ENCODE measurements around the gene ACSS3. TPM values are rescaled to one million over a fixed set of nuclear protein-coding genes. Genes with fewer than 3 reads are reported as not detected.

The ACSS3 gene
- total RNA-seq, 2 experiments from 2014 or later: not detected

- no peak overlapping the region for H3K4me3 Mint-ChIP-seq
- no peaks in the 10 kb centered on the region for H3K27me3 Mint-ChIP-seq
- intact Hi-C loops (cut with DNase I, micrococcal nuclease): no loop called here
- ChIA-PET POLR2A (no interaction called here), CTCF (no interaction called here)
- no peaks in the 10 kb centered on the region for H3K36me3 Mint-ChIP-seq (ENCODE audit: low read depth)
- H3K27ac Mint-ChIP-seq: no peak overlapping the region
- no peak for ATAC-seq
- DNase-seq: no peak
- no peaks in the 10 kb centered on the region for H3K9me3 Mint-ChIP-seq (ENCODE audit: low read depth)
- H3K4me1 Mint-ChIP-seq: no peaks in the 10 kb centered on the region
Observed at GRCh38 chr12:81288651-81289050, 210.8 kb downstream of the ACSS3 start.

- Mint-ChIP-seq H3K36me3 (ENCODE audit: low read depth) (no peaks in the 10 kb centered on the region), H3K4me1 (no peaks in the 10 kb centered on the region), H3K4me3 (no peak overlapping the region), H3K9me3 (ENCODE audit: low read depth) (peaks cover 1% of the 10 kb centered on the region), H3K27ac (no peak overlapping the region), H3K27me3 (no peaks in the 10 kb centered on the region)
- ChIA-PET POLR2A (no interaction called here), CTCF (no interaction called here)
- intact Hi-C loops (cut with DNase I, micrococcal nuclease): no loop called here
- no peak for DNase-seq
- ATAC-seq: no peak
Observed at GRCh38 chr12:81294325-81295190, 216.7 kb downstream of the ACSS3 start.

GRCh38 chr12:81295251-81295650, 217.4 kb downstream of the ACSS3 start:
- no peak overlapping the region for H3K27ac Mint-ChIP-seq
- DNase-seq (no peak), ATAC-seq (no peak)
- CTCF ChIA-PET: no interaction called here
- no peaks in the 10 kb centered on the region for H3K27me3 Mint-ChIP-seq
- peaks cover 1% of the 10 kb centered on the region for H3K9me3 Mint-ChIP-seq (ENCODE audit: low read depth)
- H3K36me3 Mint-ChIP-seq (ENCODE audit: low read depth): no peaks in the 10 kb centered on the region
- intact Hi-C loops (cut with DNase I, micrococcal nuclease): no loop called here
- no peaks in the 10 kb centered on the region for H3K4me1 Mint-ChIP-seq
- H3K4me3 Mint-ChIP-seq: no peak overlapping the region
- POLR2A ChIA-PET: no interaction called here

GRCh38 chr12:81296556-81297305, 218.9 kb downstream of the ACSS3 start:
- Mint-ChIP-seq H3K4me1 (no peaks in the 10 kb centered on the region), H3K9me3 (ENCODE audit: low read depth) (peaks cover 1% of the 10 kb centered on the region), H3K27me3 (no peaks in the 10 kb centered on the region), H3K4me3 (no peak overlapping the region), H3K36me3 (ENCODE audit: low read depth) (no peaks in the 10 kb centered on the region), H3K27ac (no peak overlapping the region)
- ChIA-PET POLR2A (no interaction called here), CTCF (interaction anchor here (1.0 kb wide), 1 partner anchor 9 kb away, joined by 3 read pairs; no protein-coding TSS in a partner anchor)
- no peak for DNase-seq
- ATAC-seq: no peak
- intact Hi-C loops (cut with DNase I, micrococcal nuclease): no loop called here

GRCh38 chr12:81297601-81298000, 219.7 kb downstream of the ACSS3 start:
- DNase-seq: no peak
- Mint-ChIP-seq H3K4me3 (no peak overlapping the region), H3K27ac (no peak overlapping the region), H3K9me3 (ENCODE audit: low read depth) (peaks cover 1% of the 10 kb centered on the region), H3K36me3 (ENCODE audit: low read depth) (no peaks in the 10 kb centered on the region), H3K4me1 (no peaks in the 10 kb centered on the region), H3K27me3 (no peaks in the 10 kb centered on the region)
- no peak for ATAC-seq
- CTCF ChIA-PET: no interaction called here
- POLR2A ChIA-PET: no interaction called here
- intact Hi-C loops (cut with DNase I, micrococcal nuclease): no loop called here

- no peak overlapping the region for H3K27ac Mint-ChIP-seq
- peaks cover 5% of the 10 kb centered on the region for H3K9me3 Mint-ChIP-seq (ENCODE audit: low read depth)
- no peaks in the 10 kb centered on the region for H3K36me3 Mint-ChIP-seq (ENCODE audit: low read depth)
- DNase-seq: no peak
- H3K27me3 Mint-ChIP-seq: no peaks in the 10 kb centered on the region
- POLR2A ChIA-PET: no interaction called here
- no peaks in the 10 kb centered on the region for H3K4me1 Mint-ChIP-seq
- CTCF ChIA-PET: interaction anchor here (0.7 kb wide), 1 partner anchor 1950 kb away, joined by 3 read pairs; no protein-coding TSS in a partner anchor
- no peak for ATAC-seq
- intact Hi-C loops (cut with DNase I, micrococcal nuclease): no loop called here
- H3K4me3 Mint-ChIP-seq: no peak overlapping the region
Observed at GRCh38 chr12:81300454-81300853, 222.6 kb downstream of the ACSS3 start.

GRCh38 chr12:81303935-81304334, 226.1 kb downstream of the ACSS3 start:
- H3K4me1 Mint-ChIP-seq: no peaks in the 10 kb centered on the region
- intact Hi-C loops (cut with DNase I, micrococcal nuclease): no loop called here
- no peak for DNase-seq
- peaks cover 4% of the 10 kb centered on the region for H3K9me3 Mint-ChIP-seq (ENCODE audit: low read depth)
- H3K36me3 Mint-ChIP-seq (ENCODE audit: low read depth): no peaks in the 10 kb centered on the region
- no peaks in the 10 kb centered on the region for H3K27me3 Mint-ChIP-seq
- H3K27ac Mint-ChIP-seq: no peak overlapping the region
- POLR2A ChIA-PET: no interaction called here
- H3K4me3 Mint-ChIP-seq: no peak overlapping the region
- no peak for ATAC-seq
- CTCF ChIA-PET: no interaction called here

Small RNAs within 50 kb of the gene (microRNA-seq; reads per million reads assigned to microRNA genes)
- not detected for gene MIR4699 (ENCODE audit: borderline replicate concordance)

Other genes starting within 250 kb of the ACSS3 start
- not detected for gene LIN7A, start 140.1 kb upstream of the ACSS3 start, total RNA-seq

Data from activated CD4-positive, alpha-beta T cell treated with anti-CD3 and anti-CD28 coated beads for 36 hours (primary cell).